Caki2 (cell line): ENCODE data around the gene SLC10A7. TPM values are rescaled to one million over a fixed set of nuclear protein-coding genes. Genes with fewer than 3 reads are reported as not detected.

Source experiments
- DNase-seq: peaks from one replicate; pipeline ENCODE4 v3.0.0-alpha.2; 2015; ENCODE audit warnings: low read depth
- in situ Hi-C: cut with HindIII; loops from 2 replicates; pipeline ENCODE4 v1.10.0; 2016; ENCODE audit warnings: low sequenced_read_pairs, low pct_unique_long_range_greater_than_20kb, mixed read lengths
- total RNA-seq: library from RNA; depleted of rRNA; stranded (reverse); fragments of >200 nt; shearing (Covaris generic); gene quantifications from 2 replicates; pipeline ENCODE4 v1.2.3, GENCODE V29; 2014; ENCODE audit warnings: low replicate concordance

The SLC10A7 gene
- total RNA-seq, 1 experiment from 2014 or later: 4.9 TPM

- in situ Hi-C loops: no loop called here
- no peak for DNase-seq
Measured at GRCh38 chr4:146292508-146292907, 229.2 kb downstream of the SLC10A7 start.

- in situ Hi-C loops: no loop called here
- DNase-seq: no peak
Measured at GRCh38 chr4:146291313-146291712, 230.4 kb downstream of the SLC10A7 start.

- in situ Hi-C loops: no loop called here
- DNase-seq: no peak
Measured at GRCh38 chr4:146288193-146288592, 233.5 kb downstream of the SLC10A7 start.

GRCh38 chr4:146285037-146285436, 236.7 kb downstream of the SLC10A7 start:
- in situ Hi-C loops: no loop called here
- no peak for DNase-seq

- in situ Hi-C loops: no loop called here
- no peak for DNase-seq
Measured at GRCh38 chr4:146283758-146284651, 237.7 kb downstream of the SLC10A7 start.

GRCh38 chr4:146282657-146283056, 239.1 kb downstream of the SLC10A7 start:
- in situ Hi-C loops: no loop called here

GRCh38 chr4:146278986-146279385, 242.8 kb downstream of the SLC10A7 start:
- in situ Hi-C loops: no loop called here
- DNase-seq: no peak

More at GRCh38 chr4:146282657-146283056, 239.1 kb downstream of the SLC10A7 start:
- DNase-seq: no peak

- in situ Hi-C loops: no loop called here
- no peak for DNase-seq
Measured at GRCh38 chr4:146275370-146275769, 246.4 kb downstream of the SLC10A7 start.

GRCh38 chr4:146274774-146275173, 247.0 kb downstream of the SLC10A7 start:
- DNase-seq: no peak
- in situ Hi-C loops: no loop called here

- in situ Hi-C loops: no loop called here
- DNase-seq: no peak
Measured at GRCh38 chr4:146273204-146273901, 248.4 kb downstream of the SLC10A7 start.

- no peak for DNase-seq
- in situ Hi-C loops: no loop called here
Measured at GRCh38 chr4:146271466-146271865, 250.3 kb downstream of the SLC10A7 start.

GRCh38 chr4:146269228-146269653, 252.5 kb downstream of the SLC10A7 start:
- in situ Hi-C loops: no loop called here
- no peak for DNase-seq

- in situ Hi-C loops: no loop called here
- no peak for DNase-seq
Measured at GRCh38 chr4:146267826-146268225, 253.9 kb downstream of the SLC10A7 start.

GRCh38 chr4:146265950-146266490, 255.7 kb downstream of the SLC10A7 start:
- in situ Hi-C loops: no loop called here
- no peak for DNase-seq

- no peak for DNase-seq
- in situ Hi-C loops: no loop called here
Measured at GRCh38 chr4:146263793-146264192, 257.9 kb downstream of the SLC10A7 start.

GRCh38 chr4:146261041-146261440, 260.7 kb downstream of the SLC10A7 start:
- in situ Hi-C loops: no loop called here
- DNase-seq: no peak

- DNase-seq: no peak
- in situ Hi-C loops: no loop called here
Measured at GRCh38 chr4:146260521-146260920, 261.2 kb downstream of the SLC10A7 start.

- DNase-seq: no peak
- in situ Hi-C loops: no loop called here
Measured at GRCh38 chr4:146257511-146257910, 264.2 kb downstream of the SLC10A7 start.

GRCh38 chr4:146256328-146256727, 265.4 kb downstream of the SLC10A7 start:
- in situ Hi-C loops: no loop called here
- DNase-seq: no peak
